Vagina (tissue), 2 donors: ENCODE measurements around the gene ROR2. TPM values are rescaled to one million over a fixed set of nuclear protein-coding genes. Genes with fewer than 3 reads are reported as not detected.

Source experiments
- DNase-seq, 2 donors: peaks; one replicate each; pipeline ENCODE4 v3.0.0-alpha.2; 2017; ENCODE audit errors: extremely low spot score in 2 of 2
- H3K27ac ChIP-seq: fragments of 200-600 bp; sonication (generic); one replicate; pipeline ENCODE4 v1.5.1; 2019
- H3K27me3 ChIP-seq: fragments of 200-600 bp; sonication (generic); one replicate; pipeline ENCODE4 v1.5.1; 2019
- H3K36me3 ChIP-seq, 2 donors: fragments of 200-600 bp; sonication (generic); one replicate each; pipeline ENCODE4 v1.5.1; 2017 to 2019
- H3K4me1 ChIP-seq: fragments of 200-600 bp; sonication (generic); one replicate; pipeline ENCODE4 v1.5.1; 2019
- H3K4me3 ChIP-seq, 2 donors: fragments of 200-600 bp; sonication (generic); 1 replicate in 1 of 2; 2 replicates in 1 of 2; pipeline ENCODE4 v1.5.1; 2016 to 2019
- H3K9me3 ChIP-seq: fragments of 200-600 bp; sonication (generic); one replicate; pipeline ENCODE4 v1.5.1; 2019
- CTCF ChIP-seq, 3 experiments: fragments of 450-650 bp in 2 of 3; fragments of 200-600 bp in 1 of 3; sonication (generic) in 1 of 3; IDR thresholded peaks; one replicate each; pipeline ENCODE4 v1.5.1; 2017 to 2019; ENCODE audit warnings: antibody characterized with exemption in 3 of 3, mild to moderate bottlenecking in 2 of 3, moderate library complexity in 2 of 3
- POLR2A ChIP-seq, 2 donors: fragments of 450-650 bp; IDR thresholded peaks; one replicate each; pipeline ENCODE4 v1.6.1; 2017; ENCODE audit warnings: antibody characterized with exemption in 2 of 2, mild to moderate bottlenecking in 2 of 2, moderate library complexity in 2 of 2
- POLR2AphosphoS5 ChIP-seq, 2 donors: sonication (generic); formaldehyde crosslinking; IDR thresholded peaks; one replicate each; pipeline ENCODE4 v1.9.0; 2017; ENCODE audit warnings: antibody characterized with exemption in 2 of 2, mild to moderate bottlenecking in 2 of 2, low read depth in 1 of 2; ENCODE audit not compliant: insufficient read depth in 1 of 2
- intact Hi-C: fragments of 100-400 bp; cut with DNase I; formaldehyde crosslinking; loops from one replicate; pipeline ENCODE4 v1.15.1; 2023
- total RNA-seq: library from RNA; depleted of rRNA; stranded (reverse); fragments of >200 nt; gene quantifications from one replicate; pipeline ENCODE4 v1.2.3, GENCODE V29; 2016

ROR2 gene
- total RNA-seq, 1 donor from 2014 or later = 22.3 TPM

GRCh38 chr9:91848146-91848545, 101.9 kb downstream of the ROR2 start:
- H3K4me1 ChIP-seq = peaks cover 38% of the 10 kb centered on the region
- H3K4me3 ChIP-seq = no peak overlapping the region
- H3K9me3 ChIP-seq = no peaks in the 10 kb centered on the region
- intact Hi-C loops = no loop called here
- no peak overlapping the region for H3K27ac ChIP-seq
- H3K36me3 ChIP-seq = no peaks in the 10 kb centered on the region
- no peaks in the 10 kb centered on the region for H3K27me3 ChIP-seq
- TF ChIP-seq CTCF (IDR thresholded peaks at IDR 0.05) (no peak), POLR2A (IDR thresholded peaks at IDR 0.05) (no peak), POLR2AphosphoS5 (IDR thresholded peaks at IDR 0.05; ENCODE audit: insufficient read depth in 1 of 2, low read depth in 1 of 2) (no peak)
- DNase-seq = no peak

GRCh38 chr9:91847581-91848091, 102.4 kb downstream of the ROR2 start:
- Histone ChIP-seq H3K27ac (peak overlapping the region; percentile 27), H3K27me3 (no peaks in the 10 kb centered on the region), H3K36me3 (no peaks in the 10 kb centered on the region), H3K4me3 (no peak overlapping the region), H3K4me1 (peaks cover 43% of the 10 kb centered on the region), H3K9me3 (no peaks in the 10 kb centered on the region)
- TF ChIP-seq POLR2A (IDR thresholded peaks at IDR 0.05) (no peak), POLR2AphosphoS5 (IDR thresholded peaks at IDR 0.05; ENCODE audit: insufficient read depth in 1 of 2, low read depth in 1 of 2) (peak in 1 of 2 donors; percentile 13)
- DNase-seq = no peak
- intact Hi-C loops = no loop called here

- intact Hi-C loops = no loop called here
- peaks cover 50% of the 10 kb centered on the region for H3K4me1 ChIP-seq
- no peak overlapping the region for H3K27ac ChIP-seq
- no peaks in the 10 kb centered on the region for H3K9me3 ChIP-seq
- no peaks in the 10 kb centered on the region for H3K36me3 ChIP-seq
- no peak overlapping the region for H3K4me3 ChIP-seq
- DNase-seq = no peak
- no peaks in the 10 kb centered on the region for H3K27me3 ChIP-seq
- TF ChIP-seq CTCF (IDR thresholded peaks at IDR 0.05) (no peak), POLR2A (IDR thresholded peaks at IDR 0.05) (no peak), POLR2AphosphoS5 (IDR thresholded peaks at IDR 0.05; ENCODE audit: insufficient read depth in 1 of 2, low read depth in 1 of 2) (no peak)
Observed at GRCh38 chr9:91845879-91846278, 104.1 kb downstream of the ROR2 start.

GRCh38 chr9:91844701-91845291, 105.2 kb downstream of the ROR2 start:
- H3K9me3 ChIP-seq = no peaks in the 10 kb centered on the region
- peaks cover 50% of the 10 kb centered on the region for H3K4me1 ChIP-seq
- TF ChIP-seq CTCF (IDR thresholded peaks at IDR 0.05) (no peak), POLR2AphosphoS5 (IDR thresholded peaks at IDR 0.05; ENCODE audit: insufficient read depth in 1 of 2, low read depth in 1 of 2) (no peak), POLR2A (IDR thresholded peaks at IDR 0.05) (no peak)
- H3K4me3 ChIP-seq = no peak overlapping the region
- H3K27me3 ChIP-seq = no peaks in the 10 kb centered on the region
- no peaks in the 10 kb centered on the region for H3K36me3 ChIP-seq
- DNase-seq = peak in 1 of 2 donors; percentile 31
- peak overlapping the region; percentile 61 for H3K27ac ChIP-seq
- intact Hi-C loops = no loop called here

GRCh38 chr9:91844190-91844589, 105.8 kb downstream of the ROR2 start:
- no peaks in the 10 kb centered on the region for H3K9me3 ChIP-seq
- intact Hi-C loops = no loop called here
- no peaks in the 10 kb centered on the region for H3K27me3 ChIP-seq
- H3K4me3 ChIP-seq = peak overlapping the region in 1 of 2 donors; percentile 13
- TF ChIP-seq POLR2A (IDR thresholded peaks at IDR 0.05) = no peak
- no peak for TF ChIP-seq CTCF (IDR thresholded peaks at IDR 0.05)
- TF ChIP-seq POLR2AphosphoS5 (IDR thresholded peaks at IDR 0.05; ENCODE audit: insufficient read depth in 1 of 2, low read depth in 1 of 2) = no peak
- peaks cover 50% of the 10 kb centered on the region for H3K4me1 ChIP-seq
- no peaks in the 10 kb centered on the region for H3K36me3 ChIP-seq
- peak overlapping the region; percentile 61 for H3K27ac ChIP-seq
- DNase-seq = peak in 1 of 2 donors; percentile 70
